ENCODE measurements around the gene TLK2.
"Not testable (repeated sequence)": the region's sequence is repeated elsewhere in the genome, so short reads cannot be mapped to it uniquely, and the experiment has no call there.

Gene TLK2

GRCh38 chr17:62600805-62601204 is 122.2 kb downstream of the TLK2 start:
- DNase-seq (ENCODE audit: low read depth), result peak; percentile 46
- no peak for TF ChIP-seq CTCF (IDR thresholded peaks at IDR 0.05; ENCODE audit: low read length, missing control alignments)
- H3K4me3 ChIP-seq (replicated peaks; ENCODE audit: low read depth, low read length), result no peak overlapping the region

- peak; percentile 48 for DNase-seq (ENCODE audit: low read depth)
- peak; percentile 31 for TF ChIP-seq CTCF (IDR thresholded peaks at IDR 0.05; ENCODE audit: low read length, missing control alignments)
- H3K4me3 ChIP-seq (replicated peaks; ENCODE audit: low read depth, low read length), result no peak overlapping the region
Measured at GRCh38 chr17:62601471-62601870, 122.8 kb downstream of the TLK2 start.

- DNase-seq (ENCODE audit: low read depth); H3K4me3 ChIP-seq (replicated peaks; ENCODE audit: low read depth, low read length): not testable (repeated sequence)
Measured at GRCh38 chr17:62603783-62604182, 125.2 kb downstream of the TLK2 start.

- H3K4me3 ChIP-seq (replicated peaks; ENCODE audit: low read depth, low read length), result no peak overlapping the region
- DNase-seq (ENCODE audit: low read depth), result no peak
- no peak for TF ChIP-seq CTCF (IDR thresholded peaks at IDR 0.05; ENCODE audit: low read length, missing control alignments)
Measured at GRCh38 chr17:62605588-62605987, 127.0 kb downstream of the TLK2 start.

- no peak for TF ChIP-seq CTCF (IDR thresholded peaks at IDR 0.05; ENCODE audit: low read length, missing control alignments)
- DNase-seq (ENCODE audit: low read depth), result no peak
- no peak overlapping the region for H3K4me3 ChIP-seq (replicated peaks; ENCODE audit: low read depth, low read length)
Measured at GRCh38 chr17:62611292-62611691, 132.7 kb downstream of the TLK2 start.

GRCh38 chr17:62611728-62612127 is 133.1 kb downstream of the TLK2 start:
- no peak for TF ChIP-seq CTCF (IDR thresholded peaks at IDR 0.05; ENCODE audit: low read length, missing control alignments)
- no peak overlapping the region for H3K4me3 ChIP-seq (replicated peaks; ENCODE audit: low read depth, low read length)
- DNase-seq (ENCODE audit: low read depth), result no peak

GRCh38 chr17:62612289-62612688 is 133.7 kb downstream of the TLK2 start:
- not testable (repeated sequence) for DNase-seq (ENCODE audit: low read depth); H3K4me3 ChIP-seq (replicated peaks; ENCODE audit: low read depth, low read length)

GRCh38 chr17:62613095-62613494 is 134.5 kb downstream of the TLK2 start:
- not testable (repeated sequence) for H3K4me3 ChIP-seq (replicated peaks; ENCODE audit: low read depth, low read length)
- DNase-seq (ENCODE audit: low read depth), result peak; percentile 24

- peak; percentile 73 for DNase-seq (ENCODE audit: low read depth)
- no peak overlapping the region for H3K4me3 ChIP-seq (replicated peaks; ENCODE audit: low read depth, low read length)
- no peak for TF ChIP-seq CTCF (IDR thresholded peaks at IDR 0.05; ENCODE audit: low read length, missing control alignments)
Measured at GRCh38 chr17:62614142-62614541, 135.5 kb downstream of the TLK2 start.
